ENCODE results near the gene COL28A1.
A peak's percentile ranks its signal among the peaks of the same experiment; 100 is the strongest.

Gene COL28A1

GRCh38 chr7:7438851-7439250, 96.8 kb downstream of the COL28A1 start:
- DNase-seq (ENCODE audit: extremely low read depth, low read depth) = peak; percentile 94
- no peak overlapping the region for H3K4me3 ChIP-seq (replicated peaks; ENCODE audit: low read depth, low read length)
- no peak for TF ChIP-seq CTCF (IDR thresholded peaks at IDR 0.05; ENCODE audit: low read depth, low read length, missing control alignments)

- no peak for TF ChIP-seq CTCF (IDR thresholded peaks at IDR 0.05; ENCODE audit: low read depth, low read length, missing control alignments)
- H3K4me3 ChIP-seq (replicated peaks; ENCODE audit: low read depth, low read length) = no peak overlapping the region
- DNase-seq (ENCODE audit: extremely low read depth, low read depth) = no peak
Measured at GRCh38 chr7:7435978-7436377, 99.7 kb downstream of the COL28A1 start.

GRCh38 chr7:7434329-7434728, 101.3 kb downstream of the COL28A1 start:
- TF ChIP-seq CTCF (IDR thresholded peaks at IDR 0.05; ENCODE audit: low read depth, low read length, missing control alignments) = no peak
- no peak for DNase-seq (ENCODE audit: extremely low read depth, low read depth)
- H3K4me3 ChIP-seq (replicated peaks; ENCODE audit: low read depth, low read length) = no peak overlapping the region

- H3K4me3 ChIP-seq (replicated peaks; ENCODE audit: low read depth, low read length) = no peak overlapping the region
- no peak for DNase-seq (ENCODE audit: extremely low read depth, low read depth)
- TF ChIP-seq CTCF (IDR thresholded peaks at IDR 0.05; ENCODE audit: low read depth, low read length, missing control alignments) = no peak
Measured at GRCh38 chr7:7433811-7434210, 101.9 kb downstream of the COL28A1 start.

- DNase-seq (ENCODE audit: extremely low read depth, low read depth) = no peak
- no peak for TF ChIP-seq CTCF (IDR thresholded peaks at IDR 0.05; ENCODE audit: low read depth, low read length, missing control alignments)
- no peak overlapping the region for H3K4me3 ChIP-seq (replicated peaks; ENCODE audit: low read depth, low read length)
Measured at GRCh38 chr7:7432979-7433378, 102.7 kb downstream of the COL28A1 start.

- no peak overlapping the region for H3K4me3 ChIP-seq (replicated peaks; ENCODE audit: low read depth, low read length)
- no peak for TF ChIP-seq CTCF (IDR thresholded peaks at IDR 0.05; ENCODE audit: low read depth, low read length, missing control alignments)
- DNase-seq (ENCODE audit: extremely low read depth, low read depth) = peak; percentile 97
Measured at GRCh38 chr7:7428806-7429205, 106.9 kb downstream of the COL28A1 start.

- no peak overlapping the region for H3K4me3 ChIP-seq (replicated peaks; ENCODE audit: low read depth, low read length)
- no peak for TF ChIP-seq CTCF (IDR thresholded peaks at IDR 0.05; ENCODE audit: low read depth, low read length, missing control alignments)
- DNase-seq (ENCODE audit: extremely low read depth, low read depth) = no peak
Measured at GRCh38 chr7:7427363-7427762, 108.3 kb downstream of the COL28A1 start.
